Hepatocyte (in vitro differentiated cells): ENCODE measurements around the gene SRRM3. TPM values are rescaled to one million over a fixed set of nuclear protein-coding genes. Genes with fewer than 3 reads are reported as not detected.
"Not testable (repeated sequence)": the region's sequence is repeated elsewhere in the genome, so short reads cannot be mapped to it uniquely, and the experiment has no call there.

Source experiments
- DNase-seq: peaks from one replicate; pipeline ENCODE4 v3.0.0-alpha.2; 2016; ENCODE audit warnings: low spot score
- H2AFZ ChIP-seq: fragments of 200-600 bp; sonication (generic); 2 replicates; pipeline ENCODE4 v1.6.0; 2016; ENCODE audit warnings: antibody characterized with exemption, mild to moderate bottlenecking
- H3K27ac ChIP-seq: fragments of 200-600 bp; sonication (generic); 2 replicates; pipeline ENCODE4 v1.5.1; 2016; ENCODE audit warnings: mild to moderate bottlenecking
- H3K27me3 ChIP-seq: fragments of 200-600 bp; sonication (generic); 2 replicates; pipeline ENCODE4 v1.6.1; 2016
- H3K36me3 ChIP-seq: fragments of 200-600 bp; sonication (generic); replicated peaks from 2 replicates; pipeline ENCODE4 v1.5.1; 2016; ENCODE audit warnings: low read depth; ENCODE audit not compliant: insufficient read depth
- H3K4me1 ChIP-seq: fragments of 200-600 bp; sonication (generic); 2 replicates; pipeline ENCODE4 v1.5.1; 2016; ENCODE audit warnings: mild to moderate bottlenecking, moderate library complexity; ENCODE audit not compliant: insufficient read depth
- H3K4me2 ChIP-seq: fragments of 200-600 bp; sonication (generic); 2 replicates; pipeline ENCODE4 v1.6.0; 2016
- H3K4me3 ChIP-seq: fragments of 200-600 bp; sonication (generic); 2 replicates; pipeline ENCODE4 v1.5.1; 2016; ENCODE audit warnings: mild to moderate bottlenecking
- H3K79me2 ChIP-seq: fragments of 200-600 bp; sonication (generic); 2 replicates; pipeline ENCODE4 v1.6.0; 2017; ENCODE audit warnings: mild to moderate bottlenecking
- H3K9me2 ChIP-seq: fragments of 200-600 bp; sonication (generic); replicated peaks from 2 replicates; pipeline ENCODE4 v1.6.0; 2017; ENCODE audit warnings: mild to moderate bottlenecking; ENCODE audit not compliant: insufficient read depth
- H3K9me3 ChIP-seq: fragments of 200-600 bp; sonication (generic); 2 replicates; pipeline ENCODE4 v1.5.1; 2016; ENCODE audit warnings: low read depth, mild to moderate bottlenecking
- H4K20me1 ChIP-seq: fragments of 200-600 bp; sonication (generic); 2 replicates; pipeline ENCODE4 v1.6.0; 2016; ENCODE audit warnings: mild to moderate bottlenecking; ENCODE audit not compliant: insufficient read depth, poor library complexity, severe bottlenecking
- EZH2 ChIP-seq: fragments of 200-600 bp; sonication (generic); IDR thresholded peaks from 2 replicates; pipeline ENCODE4 v1.6.1; 2016; ENCODE audit warnings: antibody characterized with exemption, mild to moderate bottlenecking, borderline replicate concordance
- EZH2phosphoT487 ChIP-seq: fragments of 200-600 bp; sonication (generic); IDR thresholded peaks from one replicate; pipeline ENCODE4 v1.6.1; 2018; ENCODE audit warnings: antibody characterized with exemption, mild to moderate bottlenecking, low read depth, moderate library complexity; ENCODE audit not compliant: unreplicated experiment, severe bottlenecking
- WGBS: methylation state at CpG from one replicate; pipeline ENCODE4 v1.1.6; 2016; ENCODE audit warnings: low lambda C conversion rate; ENCODE audit errors: missing lambda C conversion rate; 5-methylcytosine and 5-hydroxymethylcytosine counted together
- polyA plus RNA-seq: library from polyadenylated mRNA; unstranded; fragments of >200 nt; fragmentation: Nextera tagmentation; extraction: Ambion mirVana; gene quantifications from 2 replicates; pipeline ENCODE4 v1.2.1, GENCODE V29; 2016
- total RNA-seq: library from RNA; depleted of rRNA; stranded (reverse); fragments of >200 nt; gene quantifications from 2 replicates; pipeline ENCODE4 v1.2.3, GENCODE V29; 2014
- TF ChIP-seq, protein P1 (sequence below): fragments of 200-600 bp; sonication (generic); IDR thresholded peaks from 2 replicates; pipeline ENCODE4 v1.5.1; 2016; ENCODE audit warnings: antibody characterized with exemption, mild to moderate bottlenecking; ENCODE audit not compliant: poor library complexity

Gene SRRM3
- total and polyA plus RNA-seq, 2 experiments from 2014 or later: 1.5 to 2.3 TPM

DNA sequence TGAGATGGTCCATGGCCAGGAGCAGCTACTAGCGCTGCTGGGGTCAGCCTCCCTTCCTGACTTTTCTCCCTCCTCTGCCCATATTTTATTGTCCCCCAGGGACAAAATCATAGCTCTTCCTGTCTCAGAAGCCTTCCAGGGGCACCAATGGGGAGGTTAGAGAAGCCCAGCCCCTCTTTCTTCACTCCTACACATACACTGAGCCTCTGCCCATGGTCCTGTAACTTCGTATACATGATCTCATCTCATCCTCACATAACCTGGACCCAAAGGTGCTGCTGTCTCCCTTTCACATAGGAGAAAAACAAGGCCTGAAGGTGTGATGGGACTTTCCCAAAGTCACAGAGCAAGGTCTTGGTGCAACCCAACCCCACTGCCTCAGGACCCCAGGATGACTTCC, 2.5 kb downstream of the SRRM3 start:
- Histone ChIP-seq H3K9me3 (no peaks in the 10 kb centered on the region), H3K4me3 (no peak overlapping the region), H3K9me2 (no peaks in the 10 kb centered on the region), H4K20me1 (no peaks in the 10 kb centered on the region), H3K36me3 (no peaks in the 10 kb centered on the region), H3K79me2 (no peaks in the 10 kb centered on the region), H3K27me3 (no peaks in the 10 kb centered on the region), H3K27ac (no peak overlapping the region), H3K4me1 (no peaks in the 10 kb centered on the region), H3K4me2 (no peak overlapping the region), H2AFZ (no peak overlapping the region)
- DNase-seq: no peak
- TF ChIP-seq EZH2phosphoT487 (no peak), EZH2 (no peak)
- TF ChIP-seq, protein P1, sequence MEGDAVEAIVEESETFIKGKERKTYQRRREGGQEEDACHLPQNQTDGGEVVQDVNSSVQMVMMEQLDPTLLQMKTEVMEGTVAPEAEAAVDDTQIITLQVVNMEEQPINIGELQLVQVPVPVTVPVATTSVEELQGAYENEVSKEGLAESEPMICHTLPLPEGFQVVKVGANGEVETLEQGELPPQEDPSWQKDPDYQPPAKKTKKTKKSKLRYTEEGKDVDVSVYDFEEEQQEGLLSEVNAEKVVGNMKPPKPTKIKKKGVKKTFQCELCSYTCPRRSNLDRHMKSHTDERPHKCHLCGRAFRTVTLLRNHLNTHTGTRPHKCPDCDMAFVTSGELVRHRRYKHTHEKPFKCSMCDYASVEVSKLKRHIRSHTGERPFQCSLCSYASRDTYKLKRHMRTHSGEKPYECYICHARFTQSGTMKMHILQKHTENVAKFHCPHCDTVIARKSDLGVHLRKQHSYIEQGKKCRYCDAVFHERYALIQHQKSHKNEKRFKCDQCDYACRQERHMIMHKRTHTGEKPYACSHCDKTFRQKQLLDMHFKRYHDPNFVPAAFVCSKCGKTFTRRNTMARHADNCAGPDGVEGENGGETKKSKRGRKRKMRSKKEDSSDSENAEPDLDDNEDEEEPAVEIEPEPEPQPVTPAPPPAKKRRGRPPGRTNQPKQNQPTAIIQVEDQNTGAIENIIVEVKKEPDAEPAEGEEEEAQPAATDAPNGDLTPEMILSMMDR: no peak
- WGBS: 72% methylated on average over 2 of the region's 2 CpGs

DNA sequence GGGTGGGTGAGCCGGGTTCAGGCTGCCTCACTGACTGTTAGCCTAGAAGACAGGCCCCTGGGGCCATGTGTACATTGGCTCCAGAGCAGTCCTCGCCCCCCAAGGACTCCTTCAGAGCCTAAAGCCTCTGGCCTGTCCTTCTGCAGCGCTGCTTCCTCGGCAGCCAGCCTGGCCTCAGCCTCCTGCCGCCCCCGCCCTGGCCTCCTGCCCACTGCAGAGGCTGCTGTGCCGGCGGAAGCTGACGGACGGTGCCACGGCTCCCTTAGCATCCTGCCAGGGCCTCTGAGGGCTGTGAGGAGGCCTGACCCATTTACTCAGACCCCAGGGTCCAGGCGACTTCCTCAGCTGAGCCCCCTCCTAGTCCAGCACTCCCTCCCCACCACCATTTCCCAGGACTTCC, 4.9 kb downstream of the SRRM3 start:
- Histone ChIP-seq H3K4me2 (no peak overlapping the region), H3K36me3 (no peaks in the 10 kb centered on the region), H3K9me3 (no peaks in the 10 kb centered on the region), H3K9me2 (no peaks in the 10 kb centered on the region), H3K27ac (no peak overlapping the region), H3K4me1 (no peaks in the 10 kb centered on the region), H3K27me3 (no peaks in the 10 kb centered on the region), H3K79me2 (no peaks in the 10 kb centered on the region), H4K20me1 (no peaks in the 10 kb centered on the region), H2AFZ (no peak overlapping the region), H3K4me3 (no peak overlapping the region)
- no peak for TF ChIP-seq EZH2phosphoT487
- no peak for TF ChIP-seq EZH2
- TF ChIP-seq, protein P1: no peak
- DNase-seq: no peak
- WGBS: 85% methylated on average over 12 of the region's 12 CpGs

DNA sequence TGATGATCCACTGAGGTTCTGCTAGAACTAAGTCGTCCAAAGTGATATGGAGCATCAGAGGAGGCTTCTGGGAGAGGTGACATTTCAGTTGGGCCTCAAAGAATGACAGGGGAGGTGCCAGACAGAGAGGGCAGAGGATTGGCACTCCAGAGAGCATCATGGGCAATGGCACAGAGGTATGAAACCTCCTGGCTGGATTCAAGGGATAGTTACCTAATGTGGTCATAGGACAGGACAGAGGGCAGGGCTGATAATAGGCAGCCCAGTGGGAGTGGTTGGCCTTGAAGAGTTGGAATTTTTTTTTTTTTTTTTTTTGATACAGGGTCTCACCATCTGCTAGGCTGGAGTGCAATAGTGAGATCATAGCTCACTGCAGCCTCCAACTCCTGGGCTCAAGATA, 7.6 kb downstream of the SRRM3 start:
- Histone ChIP-seq H3K4me3 (no peak overlapping the region), H3K27me3 (no peaks in the 10 kb centered on the region), H3K9me3 (no peaks in the 10 kb centered on the region), H3K79me2 (no peaks in the 10 kb centered on the region), H3K27ac (no peak overlapping the region), H3K4me2 (no peak overlapping the region), H3K9me2 (no peaks in the 10 kb centered on the region), H2AFZ (no peak overlapping the region), H3K36me3 (no peaks in the 10 kb centered on the region), H4K20me1 (no peaks in the 10 kb centered on the region), H3K4me1 (no peaks in the 10 kb centered on the region)
- DNase-seq: no peak
- TF ChIP-seq, protein P1: no peak
- TF ChIP-seq EZH2 (no peak), EZH2phosphoT487 (no peak)
- WGBS: 36% methylated on average over 1 of the region's 1 CpG

DNA sequence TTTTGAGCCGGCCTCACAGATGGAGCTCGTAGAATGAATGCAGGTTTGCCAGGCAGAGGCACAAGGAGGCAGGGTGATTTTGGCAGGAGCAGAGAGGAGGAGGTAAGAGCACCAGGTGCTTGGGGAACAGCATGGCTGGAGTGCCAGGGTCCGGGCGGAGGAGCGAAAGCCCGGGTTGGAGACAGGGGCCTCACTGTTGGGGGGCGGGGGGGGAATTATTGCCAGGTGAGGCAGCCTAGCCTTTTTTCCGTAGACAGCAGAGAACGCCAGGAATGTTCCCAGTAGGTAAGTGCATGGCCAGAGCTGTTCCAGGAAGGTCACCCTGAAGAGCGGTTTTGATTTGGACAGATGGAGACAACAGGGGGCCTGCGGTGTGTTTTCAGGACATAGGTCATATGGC, 9.5 kb downstream of the SRRM3 start:
- TF ChIP-seq, protein P1: no peak
- TF ChIP-seq EZH2phosphoT487 (no peak), EZH2 (no peak)
- Histone ChIP-seq H2AFZ (no peak overlapping the region), H3K27ac (no peak overlapping the region), H3K4me2 (no peak overlapping the region), H3K27me3 (no peaks in the 10 kb centered on the region), H3K9me2 (no peaks in the 10 kb centered on the region), H3K79me2 (no peaks in the 10 kb centered on the region), H3K4me3 (no peak overlapping the region), H3K36me3 (no peaks in the 10 kb centered on the region), H3K4me1 (no peaks in the 10 kb centered on the region), H4K20me1 (no peaks in the 10 kb centered on the region), H3K9me3 (no peaks in the 10 kb centered on the region)
- DNase-seq: no peak
- 73% methylated on average over 11 of the region's 11 CpGs for WGBS

DNA sequence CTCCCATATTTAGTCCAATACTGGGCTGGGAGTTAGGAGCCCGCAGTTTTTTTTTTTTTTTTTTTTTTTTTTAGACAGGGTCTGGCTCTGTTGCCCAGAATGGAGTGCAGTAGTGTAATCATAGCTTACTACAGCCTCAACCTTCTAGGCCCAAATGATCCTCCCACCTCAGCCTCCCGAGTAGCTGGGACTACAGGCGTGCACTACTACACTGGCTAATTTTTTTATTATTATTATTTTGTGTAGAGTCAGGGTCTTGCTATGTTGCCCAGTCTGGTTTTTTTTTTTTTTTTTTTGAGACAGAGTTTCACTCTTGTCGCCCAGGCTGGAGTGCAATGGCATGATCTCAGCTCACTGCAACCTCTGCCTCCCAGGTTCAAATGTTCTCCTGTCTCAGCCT, 13.7 kb downstream of the SRRM3 start:
- not testable (repeated sequence) for H3K4me2 ChIP-seq, H4K20me1 ChIP-seq, H3K9me3 ChIP-seq, H3K79me2 ChIP-seq, H3K9me2 ChIP-seq, H2AFZ ChIP-seq, DNase-seq, H3K27ac ChIP-seq, H3K4me1 ChIP-seq, H3K36me3 ChIP-seq, H3K4me3 ChIP-seq
- WGBS: 82% methylated on average over 4 of the region's 4 CpGs
- peaks cover 14% of the 10 kb centered on the region for H3K27me3 ChIP-seq
